SU-DHL-6 (cell line): Measurements from ENCODE around the gene RIPPLY3.
"Not testable (repeated sequence)": the region's sequence is repeated elsewhere in the genome, so short reads cannot be mapped to it uniquely, and the experiment has no call there.

Experiments used
- CTCF ChIP-seq: fragments of 200-600 bp; sonication (generic); IDR thresholded peaks from one replicate; pipeline ENCODE4 v1.5.1; 2017; ENCODE audit warnings: antibody characterized with exemption, mild to moderate bottlenecking, low read length, moderate library complexity; ENCODE audit not compliant: insufficient read depth, poor library complexity, severe bottlenecking
- EZH2phosphoT487 ChIP-seq: fragments of 200-600 bp; sonication (generic), shearing (Covaris generic); conservative IDR thresholded peaks from 2 replicates; pipeline ENCODE4 v1.6.1; 2018; ENCODE audit warnings: mild to moderate bottlenecking, antibody characterized with exemption, low read length, moderate library complexity, mixed read lengths

- TF ChIP-seq CTCF, EZH2phosphoT487: not testable (repeated sequence)
Measured at GRCh38 chr21:37049741-37050140, 43.2 kb downstream of the RIPPLY3 start.
